ENCODE measurements around the gene NBPF11.
"Not testable (repeated sequence)": the region's sequence is repeated elsewhere in the genome, so short reads cannot be mapped to it uniquely, and the experiment has no call there.

Gene NBPF11

DNA sequence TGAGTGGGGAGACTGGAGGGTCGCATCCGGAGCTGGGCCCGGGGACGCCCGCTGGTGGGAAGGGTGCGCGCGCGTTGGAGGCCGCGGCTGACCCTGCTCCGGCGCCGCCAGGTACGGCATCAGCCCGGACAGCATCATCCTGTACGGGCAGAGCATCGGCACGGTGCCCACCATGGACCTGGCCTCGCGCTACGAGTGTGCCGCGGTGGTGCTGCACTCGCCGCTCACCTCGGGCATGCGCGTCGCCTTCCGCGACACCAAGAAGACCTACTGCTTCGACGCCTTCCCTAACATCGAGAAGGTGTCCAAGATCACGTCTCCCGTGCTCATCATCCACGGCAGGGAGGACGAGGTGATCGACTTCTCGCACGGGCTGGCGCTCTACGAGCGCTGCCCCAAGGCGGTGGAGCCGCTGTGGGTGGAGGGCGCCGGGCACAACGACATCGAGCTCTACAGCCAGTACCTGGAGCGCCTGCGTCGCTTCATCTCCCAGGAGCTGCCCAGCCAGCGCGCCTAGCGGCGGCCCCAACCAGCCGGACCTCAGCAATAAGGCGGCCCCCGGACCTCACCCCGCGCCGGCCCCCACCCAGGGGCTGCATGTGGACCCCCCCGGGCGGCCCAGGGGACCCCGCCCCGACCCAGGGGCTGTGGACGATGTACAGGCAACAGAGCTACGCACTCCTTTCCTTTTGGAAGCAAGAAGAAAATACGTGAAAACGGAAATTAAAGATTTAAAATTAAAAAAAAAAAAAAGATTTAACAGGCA is 2.8 kb downstream of the NBPF11 start:
- CTCF ChIA-PET; POLR2A ChIA-PET; DNase-seq (ENCODE audit: extremely low spot score): not testable (repeated sequence)

DNA sequence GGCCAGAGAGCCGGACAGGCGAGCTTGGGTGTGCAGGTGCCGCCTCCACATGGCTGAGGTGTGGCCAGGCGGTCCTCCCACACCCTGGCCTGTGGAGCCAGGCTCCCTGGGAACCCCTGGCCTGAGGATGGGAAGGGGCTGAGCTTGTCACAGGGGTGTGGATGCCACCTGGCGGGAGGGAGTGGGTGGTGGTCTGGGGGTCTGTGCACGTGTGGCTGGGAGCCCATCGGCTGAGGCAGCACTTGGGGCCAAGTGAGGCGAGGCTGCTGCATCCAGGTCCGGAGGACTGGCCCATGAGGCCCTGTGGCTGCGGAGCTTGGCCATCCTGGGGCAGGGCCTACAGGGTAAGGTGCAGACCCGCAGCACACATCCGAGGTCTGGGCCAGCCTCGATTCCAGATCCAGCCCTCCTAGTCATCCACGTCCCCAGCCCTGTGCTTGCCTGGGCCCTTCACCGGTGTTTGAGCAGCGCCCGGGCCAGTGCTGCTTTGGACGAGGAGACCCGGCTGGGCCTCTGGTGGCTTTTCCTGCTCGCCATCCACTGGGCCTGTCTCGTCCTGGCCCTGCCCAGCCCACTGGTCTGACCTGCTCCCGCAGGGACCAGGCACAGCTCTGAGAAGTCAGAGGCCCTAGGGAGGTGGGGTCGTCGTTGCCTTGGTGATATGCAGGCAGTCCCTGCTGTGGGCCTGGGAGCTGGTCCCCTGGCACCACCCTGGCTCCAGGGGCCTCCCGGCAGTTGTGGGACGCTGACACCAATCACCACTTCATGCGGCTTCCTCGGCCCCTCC is 4.8 kb downstream of the NBPF11 start:
- POLR2A ChIA-PET, CTCF ChIA-PET: not testable (repeated sequence)

DNA sequence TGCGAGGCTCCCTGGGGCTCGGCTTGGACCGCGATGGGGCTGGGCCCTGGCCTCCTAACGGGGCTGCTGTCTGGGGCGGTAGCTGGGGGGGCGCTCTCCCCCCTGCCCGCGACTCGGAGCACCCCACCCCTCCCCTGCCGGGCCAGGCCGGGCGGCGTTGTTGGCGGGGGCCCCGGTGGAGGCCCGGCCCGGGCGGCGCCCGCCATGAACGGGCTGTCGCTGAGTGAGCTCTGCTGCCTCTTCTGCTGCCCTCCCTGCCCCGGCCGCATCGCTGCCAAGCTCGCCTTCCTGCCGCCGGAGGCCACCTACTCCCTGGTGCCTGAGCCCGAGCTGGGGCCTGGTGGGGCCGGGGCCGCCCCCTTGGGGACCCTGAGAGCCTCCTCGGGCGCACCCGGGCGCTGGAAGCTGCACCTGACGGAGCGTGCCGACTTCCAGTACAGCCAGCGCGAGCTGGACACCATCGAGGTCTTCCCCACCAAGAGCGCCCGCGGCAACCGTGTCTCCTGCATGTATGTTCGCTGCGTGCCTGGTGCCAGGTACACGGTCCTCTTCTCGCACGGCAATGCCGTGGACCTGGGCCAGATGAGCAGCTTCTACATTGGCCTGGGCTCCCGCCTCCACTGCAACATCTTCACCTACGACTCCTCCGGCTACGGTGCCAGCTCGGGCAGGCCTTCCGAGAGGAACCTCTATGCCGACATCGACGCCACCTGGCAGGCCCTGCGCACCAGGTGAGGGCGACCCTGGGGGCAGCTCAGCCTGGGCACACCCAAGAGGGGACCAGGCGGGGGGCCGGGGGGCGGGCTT is 5.7 kb downstream of the NBPF11 start:
- CTCF ChIA-PET; DNase-seq (ENCODE audit: extremely low spot score); POLR2A ChIA-PET: not testable (repeated sequence)

More for the DNA sequence above, 4.8 kb downstream of the NBPF11 start:
- DNase-seq (ENCODE audit: extremely low spot score), result not testable (repeated sequence)

DNA sequence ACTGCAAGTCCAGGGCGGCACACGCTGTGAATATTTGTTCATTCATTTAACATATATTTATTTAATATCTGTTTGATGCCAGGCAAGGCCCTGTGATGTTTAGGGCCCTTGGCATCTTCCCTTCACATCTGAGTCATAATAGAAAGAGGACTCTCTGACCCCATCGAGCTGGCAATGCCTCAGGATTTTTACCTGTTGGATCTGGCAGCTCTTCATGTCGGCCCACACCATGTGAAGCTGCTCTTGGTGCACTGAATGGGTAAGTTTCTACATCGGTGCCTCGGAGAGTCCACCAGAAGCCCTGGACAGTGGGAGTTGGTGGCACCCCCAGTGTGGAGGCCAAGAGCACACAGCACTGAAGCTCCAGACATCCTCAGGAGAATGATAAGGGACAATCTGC is 8.9 kb downstream of the NBPF11 start:
- DNase-seq (ENCODE audit: extremely low spot score); CTCF ChIA-PET; POLR2A ChIA-PET: not testable (repeated sequence)

DNA sequence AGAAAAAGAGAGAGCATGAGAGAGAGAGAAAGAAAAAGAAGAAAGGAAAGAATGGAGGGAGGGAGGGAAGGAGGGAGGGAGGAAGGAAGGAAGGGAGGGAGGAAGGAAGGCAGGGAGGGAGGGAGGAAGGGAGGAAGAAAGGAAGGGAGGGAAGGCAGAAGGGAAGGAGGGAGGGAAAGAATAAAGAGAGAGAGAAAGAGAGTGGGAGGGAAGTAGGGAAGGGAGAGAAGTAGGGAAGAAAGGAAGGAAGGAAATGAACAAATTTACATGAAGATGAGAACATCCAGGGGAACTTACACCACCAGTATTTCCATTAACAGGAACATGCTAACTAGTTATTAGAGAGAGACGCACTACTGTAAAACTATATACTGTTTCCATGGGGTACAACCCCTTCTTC is 10.1 kb downstream of the NBPF11 start:
- CTCF ChIA-PET, result not testable (repeated sequence)

DNA sequence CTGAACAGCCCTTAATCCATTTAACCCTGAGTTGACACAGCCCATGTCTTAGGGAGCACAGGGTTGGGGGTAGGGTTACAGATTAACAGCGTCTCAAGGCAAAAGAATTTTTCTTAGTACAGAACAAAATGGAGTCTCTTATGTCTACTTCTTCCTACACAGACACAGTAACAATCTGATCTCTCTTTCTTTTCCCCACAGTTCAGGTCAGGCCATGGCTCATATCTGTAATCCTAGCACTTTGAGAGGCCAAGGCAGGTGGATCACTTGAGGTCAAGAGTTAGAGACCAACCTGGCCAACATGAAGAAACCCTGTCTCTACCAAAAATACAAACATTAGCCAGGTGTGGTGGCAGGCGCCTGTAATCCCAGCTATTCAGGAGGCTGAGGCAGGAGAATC is 13.5 kb downstream of the NBPF11 start:
- CTCF ChIA-PET; DNase-seq (ENCODE audit: extremely low spot score); POLR2A ChIA-PET: not testable (repeated sequence)

More for the DNA sequence above, 10.1 kb downstream of the NBPF11 start:
- DNase-seq (ENCODE audit: extremely low spot score); POLR2A ChIA-PET: not testable (repeated sequence)

DNA sequence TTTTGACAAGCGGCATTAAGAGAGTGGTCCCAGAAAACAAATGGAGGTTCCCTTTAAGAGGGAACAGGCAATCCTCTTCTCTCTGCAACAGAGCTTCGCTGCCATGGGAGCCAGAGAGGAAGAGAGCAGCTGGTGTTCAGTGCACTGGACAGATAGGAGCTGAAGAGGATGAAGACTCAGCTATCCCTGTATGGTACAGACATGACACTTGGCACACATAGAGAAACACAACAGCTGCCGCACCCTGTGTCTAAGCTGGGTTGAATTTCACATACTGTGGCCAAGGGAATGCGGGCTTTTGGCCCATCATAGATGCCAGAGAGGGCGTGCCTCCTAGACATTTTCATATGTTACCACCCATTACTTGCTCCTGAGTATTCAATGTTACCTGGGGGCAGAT is 29.7 kb downstream of the NBPF11 start:
- DNase-seq (ENCODE audit: extremely low spot score); CTCF ChIA-PET; POLR2A ChIA-PET: not testable (repeated sequence)

DNA sequence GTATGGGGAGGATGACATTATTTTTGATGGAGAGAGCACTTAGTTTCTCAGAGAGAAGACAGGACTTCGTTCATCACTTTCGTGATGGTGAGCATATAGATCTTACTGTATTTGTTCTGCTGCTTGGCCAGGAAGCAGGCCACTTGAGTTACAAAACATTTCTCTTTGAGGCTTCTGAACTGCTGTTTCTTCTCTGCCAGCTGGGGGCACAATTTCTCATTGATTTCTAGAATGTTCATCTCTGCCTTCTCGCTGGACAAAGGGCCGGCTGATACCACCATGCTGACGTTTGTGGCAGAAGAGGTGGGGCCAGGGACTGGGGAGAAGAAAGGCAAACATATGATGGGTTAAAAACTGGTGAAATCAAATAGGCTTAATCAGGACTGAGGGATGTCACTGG is 31.7 kb downstream of the NBPF11 start:
- not testable (repeated sequence) for DNase-seq (ENCODE audit: extremely low spot score)

DNA sequence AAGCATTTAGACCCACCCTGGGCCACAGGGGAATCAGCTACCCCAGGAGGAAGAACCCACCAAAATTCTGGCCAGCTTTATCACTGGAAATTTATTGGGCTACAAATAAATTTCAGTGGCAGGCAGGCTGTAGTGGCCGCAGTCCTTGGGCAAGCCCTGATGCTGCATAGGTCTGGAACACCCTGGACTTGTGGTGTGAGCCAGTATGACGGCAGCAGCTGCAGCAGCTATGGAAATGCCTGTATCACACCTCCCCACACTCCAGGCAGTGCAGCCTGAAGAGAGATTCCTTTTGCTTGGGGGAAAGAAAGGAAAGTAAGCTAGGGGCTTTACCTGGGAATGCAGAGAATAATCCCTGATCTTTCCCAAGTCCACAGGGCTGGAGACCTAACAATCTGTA is 56.3 kb downstream of the NBPF11 start:
- POLR2A ChIA-PET; DNase-seq (ENCODE audit: extremely low spot score); CTCF ChIA-PET: not testable (repeated sequence)

More for the DNA sequence above, 31.7 kb downstream of the NBPF11 start:
- POLR2A ChIA-PET, CTCF ChIA-PET: not testable (repeated sequence)

DNA sequence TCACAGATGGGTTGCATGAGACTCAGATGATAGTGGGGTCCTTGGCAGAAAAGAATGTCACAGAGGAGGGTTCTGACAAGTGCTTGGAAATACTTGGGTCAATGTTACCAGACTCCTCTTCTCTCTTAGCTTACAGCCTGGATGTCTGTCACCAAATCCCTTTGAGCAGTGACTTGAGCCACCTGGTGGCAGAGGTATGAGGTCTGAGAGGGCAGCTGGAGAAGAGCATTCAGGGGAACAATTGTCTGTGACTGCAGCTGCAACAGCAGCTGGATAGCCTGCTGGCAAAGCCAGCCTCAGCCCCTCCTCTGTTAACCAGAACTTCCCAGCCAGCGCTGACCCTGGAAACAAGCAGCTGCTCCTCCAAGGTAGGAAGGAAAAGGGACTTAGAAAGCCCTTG is 65.9 kb downstream of the NBPF11 start:
- CTCF ChIA-PET; DNase-seq (ENCODE audit: extremely low spot score); POLR2A ChIA-PET: not testable (repeated sequence)

DNA sequence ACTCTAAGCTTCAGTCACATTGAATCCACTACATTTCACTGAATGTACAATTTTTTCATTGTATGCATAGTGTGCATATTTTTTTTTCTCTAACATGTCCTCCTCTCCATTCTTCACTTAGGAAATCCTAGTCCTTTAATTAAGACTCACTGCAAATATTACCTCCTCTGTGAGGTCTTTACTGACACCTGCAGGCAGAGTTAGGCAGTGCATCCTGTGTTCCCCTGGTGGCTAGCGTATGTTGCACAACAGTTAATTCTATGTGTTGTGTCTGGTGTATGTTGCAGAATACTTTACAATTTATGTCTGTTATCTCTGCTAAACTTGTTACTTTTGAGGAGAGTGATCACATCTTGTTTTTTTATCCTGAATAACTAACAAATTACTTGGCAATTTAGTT is 70.9 kb downstream of the NBPF11 start:
- CTCF ChIA-PET; POLR2A ChIA-PET; DNase-seq (ENCODE audit: extremely low spot score): not testable (repeated sequence)

DNA sequence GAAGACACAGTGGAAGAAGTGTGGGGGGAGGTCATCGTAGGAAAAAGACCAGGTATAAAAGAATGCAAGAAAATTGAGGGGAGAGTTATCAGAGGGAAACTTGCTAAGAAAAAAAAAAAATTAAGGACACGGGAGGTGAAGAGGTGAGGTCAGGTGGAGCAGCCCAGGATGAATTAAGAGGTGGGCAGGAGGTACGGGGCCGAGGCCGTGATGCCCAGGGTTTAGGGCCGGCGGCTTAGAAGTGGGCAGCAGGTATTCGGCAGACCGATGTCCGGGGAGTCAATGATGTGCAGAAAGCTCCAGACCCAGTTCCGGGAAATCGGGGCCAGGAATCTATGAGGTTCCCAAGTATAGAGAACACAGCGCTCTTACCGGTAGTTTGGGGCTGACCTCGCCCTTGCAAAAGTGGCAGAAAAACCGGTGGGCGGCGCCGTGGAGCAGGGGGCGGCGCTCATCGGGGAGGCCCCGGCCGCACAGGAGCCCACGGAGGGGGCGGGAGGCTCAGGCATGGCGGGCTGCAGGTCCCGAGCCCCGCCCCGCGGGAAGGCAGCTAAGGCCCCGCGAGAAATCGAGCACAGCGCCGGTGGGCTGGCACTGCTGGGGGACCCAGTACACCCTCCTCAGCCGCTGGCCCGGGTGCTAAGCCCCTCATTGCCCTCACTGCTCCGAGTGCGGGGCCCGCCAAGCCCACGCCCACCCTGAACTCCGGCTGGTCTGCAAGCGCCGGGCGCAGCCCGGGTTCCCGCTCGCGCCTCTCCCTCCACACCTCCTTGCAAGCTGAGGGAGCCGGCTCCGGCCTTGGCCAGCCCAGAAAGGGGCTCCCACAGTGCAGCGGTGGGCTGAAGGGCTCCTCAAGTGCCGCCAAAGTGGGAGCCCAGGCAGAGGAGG is 73.2 kb downstream of the NBPF11 start:
- DNase-seq (ENCODE audit: extremely low spot score); POLR2A ChIA-PET; CTCF ChIA-PET: not testable (repeated sequence)

DNA sequence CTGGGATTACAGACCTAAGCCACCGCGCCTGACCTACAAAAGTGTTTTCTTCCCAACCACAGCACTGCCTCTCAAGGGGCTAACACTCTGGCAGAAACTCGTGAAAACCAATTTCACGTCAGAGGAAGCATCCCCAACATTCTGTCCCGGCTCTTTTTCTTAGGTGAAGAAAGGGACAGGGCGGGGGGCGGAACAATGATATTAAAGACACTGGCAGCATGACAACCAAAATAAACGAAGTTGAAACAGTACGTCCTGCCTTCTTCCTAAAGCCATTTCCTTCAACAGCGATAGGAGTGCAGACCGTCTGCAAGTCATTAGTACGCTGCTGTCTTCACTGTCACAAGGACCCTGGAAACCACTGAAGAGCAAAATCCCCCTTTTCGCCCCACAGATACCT is 74.0 kb downstream of the NBPF11 start:
- POLR2A ChIA-PET; CTCF ChIA-PET; DNase-seq (ENCODE audit: extremely low spot score): not testable (repeated sequence)

DNA sequence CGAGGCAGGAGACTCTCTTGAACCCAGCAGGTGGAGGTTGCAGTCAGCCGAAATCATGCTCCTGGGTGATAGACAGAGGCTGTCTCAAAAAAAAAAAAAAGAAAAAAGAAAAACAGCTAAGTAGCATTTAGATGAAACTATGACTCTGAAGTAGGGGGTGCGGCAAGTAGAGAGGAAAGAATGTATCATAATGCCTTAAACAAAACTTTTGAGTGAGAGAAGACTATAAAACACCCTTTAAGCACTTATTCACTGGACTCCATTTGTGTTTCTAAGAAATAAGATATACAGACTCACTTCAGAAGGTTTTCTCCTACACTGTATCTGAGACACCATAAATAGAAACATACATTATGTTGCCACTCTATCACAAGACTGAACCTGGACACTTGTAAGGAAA is 74.6 kb downstream of the NBPF11 start:
- CTCF ChIA-PET; DNase-seq (ENCODE audit: extremely low spot score); POLR2A ChIA-PET: not testable (repeated sequence)

DNA sequence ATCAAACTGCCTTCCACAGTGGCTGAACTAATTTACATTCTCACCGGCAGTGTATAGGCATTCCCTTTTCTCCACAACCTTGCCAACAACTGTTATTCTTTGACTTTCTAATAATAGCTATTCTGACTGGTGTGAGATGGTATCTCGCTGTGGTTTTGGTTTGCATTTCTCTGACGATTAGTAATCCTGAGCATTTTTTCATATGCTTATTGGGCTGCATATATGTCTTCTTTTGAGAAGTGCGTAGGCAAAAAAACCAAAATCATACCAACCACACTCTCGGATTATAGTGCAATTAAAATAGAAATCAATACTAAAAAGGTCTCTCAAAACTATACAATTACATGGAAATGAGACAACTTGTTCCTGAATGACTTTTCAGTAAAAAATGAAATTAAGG is 78.7 kb downstream of the NBPF11 start:
- POLR2A ChIA-PET; CTCF ChIA-PET; DNase-seq (ENCODE audit: extremely low spot score): not testable (repeated sequence)

DNA sequence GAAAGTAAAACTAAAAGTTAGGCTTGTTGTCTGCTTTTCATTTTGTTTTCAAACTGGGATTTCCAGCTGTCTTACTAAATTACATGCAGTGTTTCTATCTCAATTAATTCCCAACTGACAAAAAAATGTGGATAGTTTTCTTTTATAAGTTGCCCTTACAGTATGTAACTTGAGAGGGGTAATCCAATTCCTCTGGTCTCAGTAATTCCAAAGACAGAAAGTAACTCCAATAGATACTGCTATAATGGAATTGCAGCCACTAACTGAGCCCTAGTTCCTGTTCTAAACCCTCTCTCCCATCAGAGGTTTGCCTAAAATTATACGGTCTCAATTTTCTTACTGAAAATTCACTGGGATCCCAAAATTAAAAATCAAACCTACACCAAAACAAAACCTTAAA is 83.5 kb downstream of the NBPF11 start:
- DNase-seq (ENCODE audit: extremely low spot score); CTCF ChIA-PET; POLR2A ChIA-PET: not testable (repeated sequence)

DNA sequence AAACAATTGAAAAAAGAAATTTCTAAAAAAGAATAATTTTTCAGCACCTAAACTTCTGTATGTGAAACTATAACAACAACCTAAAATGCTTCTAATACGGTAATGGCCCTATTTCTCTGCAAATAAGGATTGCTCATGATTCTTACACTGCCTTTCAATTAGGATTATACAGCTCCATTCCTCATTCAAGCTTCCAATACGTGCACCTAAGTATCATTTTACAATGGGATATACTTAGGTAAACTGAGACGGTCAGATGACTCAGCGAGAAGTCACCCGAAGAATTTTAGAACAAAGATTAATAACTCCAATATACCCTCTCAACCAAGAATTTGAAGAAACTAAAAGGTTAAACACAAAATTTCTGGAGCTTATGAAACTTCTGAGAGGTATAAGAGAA is 83.9 kb downstream of the NBPF11 start:
- CTCF ChIA-PET; DNase-seq (ENCODE audit: extremely low spot score); POLR2A ChIA-PET: not testable (repeated sequence)

DNA sequence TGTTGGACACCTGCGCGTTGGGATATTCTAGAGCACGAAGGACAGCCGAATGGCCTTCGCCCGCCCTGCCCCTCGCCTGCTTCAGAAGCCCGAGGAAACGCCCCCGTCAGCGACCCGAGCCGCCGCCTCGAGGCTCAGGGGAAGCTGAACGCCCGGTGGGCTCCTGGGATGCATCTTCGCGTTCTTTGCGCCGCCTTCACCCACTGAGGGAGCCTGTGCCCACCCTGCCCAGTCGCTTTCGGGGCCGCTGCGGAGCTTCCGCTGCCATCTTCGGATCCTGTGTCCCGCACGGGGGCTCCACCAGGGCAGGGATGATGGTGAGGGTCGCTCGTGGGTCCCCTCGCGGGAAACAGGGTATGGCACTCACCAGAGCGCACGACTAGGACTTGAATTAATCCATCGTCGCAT is 91.8 kb downstream of the NBPF11 start:
- POLR2A ChIA-PET; DNase-seq (ENCODE audit: extremely low spot score); CTCF ChIA-PET: not testable (repeated sequence)

Measured in HEK293T (cell line).